Dedifferentiated amniotic fluid mesenchymal stem cell (primary cell): ENCODE data around the gene CTXN1.

Experiments used
- DNase-seq: peaks from one replicate; pipeline ENCODE4 v3.0.0-alpha.2; 2016; ENCODE audit errors: extremely low spot score

The CTXN1 gene

GRCh38 chr19:7914099-7914498, 11.8 kb downstream of the CTXN1 start:
- no peak for DNase-seq

DNA sequence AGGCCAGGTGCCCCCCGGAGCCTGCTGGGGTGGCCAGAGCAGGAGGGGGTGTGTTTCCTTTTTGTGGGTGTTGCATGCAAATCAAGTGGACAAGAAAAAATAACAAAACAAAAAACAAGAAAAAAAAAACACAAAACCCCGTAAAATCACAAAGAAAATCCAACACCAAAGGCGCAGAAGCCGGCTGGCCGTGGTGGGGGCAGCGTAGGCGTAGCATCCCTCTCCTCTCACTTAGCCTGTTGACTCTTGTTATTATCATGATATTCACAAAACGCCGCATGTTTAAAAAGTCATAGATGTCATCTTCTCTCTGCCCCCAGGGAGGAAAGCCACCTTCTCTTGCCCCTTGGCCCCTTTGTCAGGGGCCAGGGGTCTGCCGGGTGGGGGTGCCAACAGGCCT, 12.3 kb downstream of the CTXN1 start:
- no peak for DNase-seq

- no peak for DNase-seq
These were observed 13.0 kb downstream of the CTXN1 start for GRCh38 chr19:7912697-7913564.

DNA sequence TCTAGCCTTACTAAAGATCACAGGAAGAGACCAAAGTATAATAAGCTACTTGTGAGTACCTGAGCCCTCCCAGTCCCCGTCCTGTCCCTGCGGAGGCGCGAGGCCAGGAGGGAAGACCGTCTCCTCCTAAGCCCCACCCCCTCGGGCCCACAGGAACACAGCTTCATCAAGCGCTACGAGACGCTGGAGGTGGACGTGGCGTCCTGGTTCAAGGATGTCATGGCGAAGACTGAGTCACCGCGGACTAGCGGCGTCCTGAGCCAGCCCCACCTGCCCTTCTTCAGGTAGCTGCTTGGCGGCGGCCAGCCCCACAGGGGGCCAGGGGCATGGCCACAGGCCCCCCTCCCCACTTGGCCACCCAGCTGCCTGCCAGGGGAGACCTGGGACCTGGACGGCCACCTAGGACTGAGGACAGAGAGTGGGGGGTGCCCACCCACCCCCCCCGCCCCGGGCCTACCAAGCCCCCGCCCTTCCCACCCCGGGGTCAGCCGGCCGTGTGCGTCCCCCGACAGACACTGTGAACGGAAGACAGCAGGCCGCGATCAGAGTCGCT, 13.7 kb downstream of the CTXN1 start:
- no peak for DNase-seq

DNA sequence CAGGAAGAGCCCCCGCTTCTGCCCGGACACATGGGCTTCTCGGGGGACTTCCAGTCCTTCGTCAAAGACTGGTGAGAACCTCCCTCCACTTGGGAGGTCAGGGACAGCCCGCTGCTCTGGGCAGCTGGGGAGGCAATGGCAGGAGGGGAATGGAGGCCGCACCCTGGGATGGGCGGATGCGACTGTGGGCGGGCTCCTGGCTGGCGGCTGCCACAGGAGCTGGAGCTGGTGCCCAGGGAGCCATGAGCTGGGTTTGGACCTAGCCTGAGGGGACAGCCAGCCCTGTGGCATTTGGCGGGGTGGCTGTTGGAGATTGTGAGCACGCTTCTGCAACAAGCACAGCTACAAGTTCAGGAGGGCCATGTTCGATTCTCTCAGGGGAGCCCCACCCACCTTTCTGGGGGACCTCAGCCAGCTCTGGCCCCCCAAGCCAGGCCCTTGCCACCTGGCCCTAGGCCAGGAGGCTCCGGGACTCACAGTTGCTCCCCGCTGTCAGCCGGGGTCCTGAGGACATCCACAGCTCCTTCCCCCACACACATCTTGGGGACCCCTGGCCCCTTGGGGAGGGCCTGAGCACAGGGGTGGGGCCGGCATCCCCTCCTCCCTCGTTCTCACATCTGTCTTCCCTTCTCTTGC, 14.3 kb downstream of the CTXN1 start:
- DNase-seq: no peak

DNA sequence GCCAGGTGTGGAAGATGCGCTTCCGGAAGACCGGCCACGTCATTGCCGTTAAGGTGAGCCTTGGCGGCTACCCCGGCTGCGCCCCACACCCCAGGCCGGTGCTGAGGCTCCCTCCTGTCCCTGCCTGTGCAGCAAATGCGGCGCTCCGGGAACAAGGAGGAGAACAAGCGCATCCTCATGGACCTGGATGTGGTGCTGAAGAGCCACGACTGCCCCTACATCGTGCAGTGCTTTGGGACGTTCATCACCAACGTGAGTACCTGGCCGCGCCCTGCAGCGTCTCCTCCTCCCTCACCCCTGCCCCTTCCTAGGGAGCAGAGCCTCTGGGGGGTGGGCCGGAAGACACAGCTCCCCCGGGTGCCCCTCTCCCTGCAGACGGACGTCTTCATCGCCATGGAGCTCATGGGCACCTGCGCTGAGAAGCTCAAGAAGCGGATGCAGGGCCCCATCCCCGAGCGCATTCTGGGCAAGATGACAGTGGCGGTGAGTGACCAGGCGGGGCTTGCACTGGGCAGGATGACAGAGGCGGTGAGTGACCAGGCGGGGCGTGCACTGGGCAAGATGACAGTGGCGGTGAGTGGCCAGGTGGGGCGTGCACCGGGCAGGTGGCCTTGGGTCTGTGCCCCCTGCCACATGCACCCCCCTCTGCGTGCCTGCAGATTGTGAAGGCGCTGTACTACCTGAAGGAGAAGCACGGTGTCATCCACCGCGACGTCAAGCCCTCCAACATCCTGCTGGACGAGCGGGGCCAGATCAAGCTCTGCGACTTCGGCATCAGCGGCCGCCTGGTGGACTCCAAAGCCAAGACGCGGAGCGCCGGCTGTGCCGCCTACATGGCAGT, 15.4 kb downstream of the CTXN1 start:
- no peak for DNase-seq

DNA sequence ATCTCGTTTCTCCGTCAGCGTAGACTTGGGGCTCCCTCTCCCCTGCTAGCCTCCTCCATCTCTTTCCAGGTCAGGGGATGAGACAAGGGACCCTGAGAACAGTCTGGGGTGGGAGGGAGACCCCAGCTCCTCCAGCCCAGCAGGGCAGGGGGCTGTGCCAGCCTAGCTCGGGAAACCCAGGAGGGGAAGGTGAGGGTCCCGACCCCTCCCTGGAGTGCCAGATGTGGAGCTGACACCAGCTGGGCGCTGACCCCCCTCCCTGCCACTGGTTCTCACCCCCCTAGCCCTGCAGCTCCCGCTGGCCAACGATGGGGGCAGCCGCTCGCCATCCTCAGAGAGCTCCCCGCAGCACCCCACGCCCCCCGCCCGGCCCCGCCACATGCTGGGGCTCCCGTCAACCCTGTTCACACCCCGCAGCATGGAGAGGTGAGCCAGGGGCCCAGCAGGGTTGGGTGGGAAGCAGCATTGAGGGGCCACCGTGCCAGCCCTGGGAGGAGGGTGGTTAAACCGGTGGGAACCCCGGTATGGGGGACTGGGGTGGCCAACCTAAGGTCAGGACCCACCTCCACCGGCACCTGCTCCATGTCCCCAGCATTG, 16.4 kb downstream of the CTXN1 start:
- DNase-seq: no peak

GRCh38 chr19:7908742-7909461, 17.0 kb downstream of the CTXN1 start:
- DNase-seq: no peak

- DNase-seq: no peak
These were observed 17.7 kb downstream of the CTXN1 start for GRCh38 chr19:7908078-7908699.

GRCh38 chr19:7907544-7907943, 18.4 kb downstream of the CTXN1 start:
- DNase-seq: no peak

- no peak for DNase-seq
These were observed 18.8 kb downstream of the CTXN1 start for GRCh38 chr19:7907122-7907521.

DNA sequence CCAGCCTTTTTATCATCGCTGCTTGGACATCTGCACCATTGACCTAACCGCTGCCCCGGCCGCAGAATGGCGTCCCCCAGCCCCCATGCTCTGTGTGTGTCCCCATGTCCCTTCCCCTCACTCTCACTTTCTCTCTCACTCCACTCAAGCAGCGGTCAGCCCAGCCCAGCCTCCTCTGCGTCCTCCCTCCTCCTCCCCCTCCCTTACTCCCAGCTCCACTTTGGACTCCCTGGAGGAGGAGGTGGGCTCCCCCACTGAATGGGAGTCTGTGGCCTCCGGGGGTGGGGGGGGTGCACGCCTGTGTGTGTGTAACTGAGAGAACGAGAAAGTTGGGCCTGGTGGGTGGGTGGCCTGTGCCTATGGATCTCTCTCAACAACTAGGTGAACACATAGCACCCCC, 20.1 kb downstream of the CTXN1 start:
- DNase-seq: no peak

DNA sequence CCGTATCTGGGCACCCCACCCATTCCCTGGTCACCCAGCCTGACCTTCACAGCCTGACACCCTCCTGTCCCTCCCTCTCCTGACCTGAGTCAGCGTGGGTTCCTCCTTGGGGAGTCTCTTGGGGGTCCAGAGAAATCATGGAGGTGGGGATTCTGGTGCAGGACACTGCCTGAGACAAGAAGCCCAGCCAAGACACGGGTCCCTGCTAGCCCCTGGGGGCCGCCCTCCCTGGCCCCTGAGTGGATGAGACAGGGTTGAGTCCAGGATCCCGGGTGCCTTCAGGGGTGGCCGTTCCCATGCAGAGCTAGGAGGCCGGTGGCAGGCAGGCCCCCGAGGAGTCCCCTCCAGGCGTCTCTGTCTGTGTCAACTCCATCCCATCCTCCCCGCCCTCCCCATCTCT, 20.7 kb downstream of the CTXN1 start:
- no peak for DNase-seq

- DNase-seq: no peak
These were observed 21.6 kb downstream of the CTXN1 start for GRCh38 chr19:7904074-7905020.

DNA sequence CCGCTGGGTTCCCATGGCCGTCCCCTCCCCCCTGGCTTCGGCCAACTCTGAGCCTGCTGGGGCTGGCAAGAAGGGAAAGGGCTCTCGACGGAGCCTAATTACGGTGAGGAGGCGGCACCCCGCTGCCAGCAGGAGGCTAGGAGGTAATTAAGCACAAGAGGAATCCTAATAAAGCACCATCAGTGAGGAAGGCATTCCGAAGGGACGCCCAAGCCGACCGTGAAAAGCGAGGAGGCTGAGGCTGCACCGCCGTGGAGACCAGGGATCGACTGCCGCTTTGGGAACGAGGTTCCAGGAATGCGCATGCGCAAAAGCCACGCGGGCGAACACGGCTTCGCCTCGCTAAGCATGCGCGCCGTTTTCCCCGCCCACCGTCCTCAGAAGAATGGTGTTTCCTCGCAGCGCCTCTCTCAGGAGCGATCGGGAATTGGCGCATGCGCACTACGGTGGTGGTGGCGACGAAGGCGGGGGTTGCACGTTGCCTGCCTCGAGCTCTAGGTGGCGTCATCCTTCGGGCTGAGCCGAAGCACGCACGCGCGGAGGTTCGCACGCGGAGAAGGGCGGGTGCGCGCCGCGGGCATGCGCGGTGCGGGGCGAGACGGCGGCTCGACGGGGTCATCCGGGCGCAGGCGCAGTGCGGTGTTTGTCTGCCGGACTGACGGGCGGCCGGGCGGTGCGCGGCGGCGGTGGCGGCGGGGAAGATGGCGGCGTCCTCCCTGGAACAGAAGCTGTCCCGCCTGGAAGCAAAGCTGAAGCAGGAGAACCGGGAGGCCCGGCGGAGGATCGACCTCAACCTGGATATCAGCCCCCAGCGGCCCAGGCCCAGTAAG, 22.5 kb downstream of the CTXN1 start, which contains the start of gene MAP2K7:
Gene MAP2K7, plus strand, starts transcription at position 634 of the 830 bp plus-strand sequence. Its CDS starts 68 bp downstream, at position 702.
- peak; percentile 99 for DNase-seq

DNA sequence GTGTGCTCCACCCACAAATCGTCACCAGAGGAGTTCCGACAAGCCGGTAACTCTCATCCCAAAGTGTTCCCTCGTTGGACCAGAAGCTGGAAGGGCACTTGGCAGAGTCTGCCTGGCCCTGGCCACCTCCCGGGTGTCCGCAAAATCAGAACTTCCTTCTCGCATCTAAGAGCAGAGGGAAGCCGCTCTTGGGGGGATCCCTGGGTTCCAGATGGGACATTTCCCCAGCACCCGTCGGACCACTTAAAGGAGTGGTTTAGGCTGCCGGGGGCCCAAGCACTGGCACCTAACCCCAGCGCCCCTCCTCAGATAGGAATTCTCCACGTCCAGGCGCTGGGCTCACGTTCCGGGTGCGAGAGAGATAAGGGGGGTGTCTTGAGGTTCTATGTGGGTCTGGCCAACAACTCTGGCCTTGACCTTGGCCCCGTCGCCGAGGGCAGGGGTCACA, 23.1 kb downstream of the CTXN1 start:
- no peak for DNase-seq

DNA sequence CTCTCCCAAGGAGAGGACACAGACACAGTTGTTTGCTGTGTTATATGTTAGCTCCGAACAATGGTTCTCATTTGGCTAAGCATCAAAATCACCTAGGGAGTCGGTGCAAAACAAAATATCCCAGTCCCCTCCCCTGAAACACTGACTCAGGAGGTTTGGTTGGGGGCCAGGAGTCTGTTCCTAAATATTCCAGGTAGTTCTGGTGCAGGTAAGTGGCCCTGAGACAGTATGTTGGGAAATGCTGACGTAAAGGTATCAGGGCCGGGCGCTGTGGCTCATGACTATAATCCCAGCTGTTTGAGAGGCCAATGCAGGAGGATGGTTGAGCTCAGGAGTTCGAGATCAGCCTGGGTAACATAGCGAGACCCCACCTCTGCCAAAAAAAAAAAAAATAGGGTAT, 24.6 kb downstream of the CTXN1 start:
- no peak for DNase-seq

DNA sequence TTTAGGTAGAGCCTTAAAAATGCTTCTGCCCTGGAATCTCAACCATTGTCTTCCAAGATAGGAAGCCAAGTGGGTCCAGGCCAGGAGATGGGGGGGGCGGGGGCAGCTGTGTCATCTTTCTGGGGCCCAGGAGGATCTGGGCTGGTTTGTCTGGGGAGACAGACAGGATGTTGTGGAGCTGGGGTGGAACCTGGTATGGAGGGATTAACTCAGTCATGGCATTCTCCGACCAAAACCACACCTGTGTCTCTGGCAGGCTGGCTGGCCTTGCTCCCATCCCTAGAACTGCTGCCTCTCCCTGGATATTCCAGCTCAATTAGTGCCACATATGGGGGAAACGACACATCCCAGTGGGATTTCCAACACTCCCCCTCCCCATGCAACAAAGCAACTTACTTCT, 25.0 kb downstream of the CTXN1 start:
- DNase-seq: no peak
